H9 (cell line): ENCODE measurements around the gene IFIT1. TPM values are rescaled to one million over a fixed set of nuclear protein-coding genes. Genes with fewer than 3 reads are reported as not detected.

Experiments used
- DNase-seq: peaks from one replicate; pipeline ENCODE4 v3.0.0-alpha.2; 2017
- H2AFZ ChIP-seq: one replicate; pipeline ENCODE4 v1.6.1; 2013; ENCODE audit warnings: mild to moderate bottlenecking, low read length, control low read depth, moderate library complexity
- H2AK5ac ChIP-seq: 2 replicates; pipeline ENCODE4 v1.6.1; 2013; ENCODE audit warnings: low read length, control low read depth, mixed read lengths; ENCODE audit not compliant: insufficient read length
- H2BK120ac ChIP-seq: one replicate; pipeline ENCODE4 v1.6.1; 2013; ENCODE audit warnings: low read depth, mild to moderate bottlenecking, low read length, control low read depth, inconsistent platforms; ENCODE audit not compliant: poor library complexity, severe bottlenecking
- H2BK12ac ChIP-seq: 2 replicates; pipeline ENCODE4 v1.6.1; 2013; ENCODE audit warnings: low read length, control low read depth, mixed read lengths, low read depth; ENCODE audit not compliant: insufficient read length
- H2BK15ac ChIP-seq: 2 replicates; pipeline ENCODE4 v1.6.1; 2013; ENCODE audit warnings: low read depth, low read length, control low read depth
- H2BK20ac ChIP-seq: one replicate; pipeline ENCODE4 v1.6.1; 2013; ENCODE audit warnings: low read depth, mild to moderate bottlenecking, low read length, control low read depth, inconsistent platforms; ENCODE audit not compliant: poor library complexity, severe bottlenecking
- H2BK5ac ChIP-seq: 2 replicates; pipeline ENCODE4 v1.6.1; 2013; ENCODE audit warnings: low read length, control low read depth, mixed read lengths; ENCODE audit not compliant: insufficient read length
- H3K14ac ChIP-seq: 2 replicates; pipeline ENCODE4 v1.6.1; 2013; ENCODE audit warnings: low read length, control low read depth; ENCODE audit not compliant: insufficient read depth
- H3K18ac ChIP-seq: 2 replicates; pipeline ENCODE4 v1.6.1; 2013; ENCODE audit warnings: low read depth, mild to moderate bottlenecking, mixed read lengths, low read length, control low read depth; ENCODE audit not compliant: insufficient read length
- H3K23ac ChIP-seq: 2 replicates; pipeline ENCODE4 v1.6.1; 2013; ENCODE audit warnings: low read length, control low read depth, mixed read lengths, low read depth; ENCODE audit not compliant: insufficient read length
- H3K23me2 ChIP-seq: 2 replicates; pipeline ENCODE4 v1.6.1; 2013; ENCODE audit warnings: low read depth, mild to moderate bottlenecking, mixed read lengths, low read length, control low read depth; ENCODE audit not compliant: insufficient read length, poor library complexity, severe bottlenecking
- H3K27ac ChIP-seq: 2 replicates; pipeline ENCODE4 v1.5.1; 2013; ENCODE audit warnings: low read length, control low read depth, mixed read lengths, low read depth; ENCODE audit not compliant: insufficient read length
- H3K27me3 ChIP-seq: 2 replicates; pipeline ENCODE4 v1.6.1; 2013; ENCODE audit warnings: low read length, control low read depth, inconsistent platforms; ENCODE audit not compliant: insufficient read depth
- H3K4ac ChIP-seq: 2 replicates; pipeline ENCODE4 v1.6.1; 2013; ENCODE audit warnings: low read depth, mild to moderate bottlenecking, control low read depth, inconsistent platforms, low read length, moderate library complexity
- H3K4me1 ChIP-seq: 2 replicates; pipeline ENCODE4 v1.6.1; 2013; ENCODE audit warnings: low read length, control low read depth, inconsistent platforms; ENCODE audit not compliant: insufficient read depth
- H3K4me2 ChIP-seq: 2 replicates; pipeline ENCODE4 v1.6.1; 2013; ENCODE audit warnings: low read length, control low read depth, mixed read lengths; ENCODE audit not compliant: insufficient read length, insufficient read depth
- H3K56ac ChIP-seq: 2 replicates; pipeline ENCODE4 v1.6.1; 2013; ENCODE audit warnings: low read depth, mild to moderate bottlenecking, mixed read lengths, low read length, control low read depth; ENCODE audit not compliant: insufficient read length
- H3K79me1 ChIP-seq: 2 replicates; pipeline ENCODE4 v1.6.1; 2013; ENCODE audit warnings: low read depth, mild to moderate bottlenecking, moderate library complexity, low read length, control low read depth, inconsistent platforms; ENCODE audit not compliant: insufficient read depth, poor library complexity, severe bottlenecking
- H3K79me2 ChIP-seq: 2 replicates; pipeline ENCODE4 v1.6.1; 2013; ENCODE audit warnings: low read length, control low read depth, inconsistent platforms; ENCODE audit not compliant: insufficient read depth
- H3K9ac ChIP-seq: 2 replicates; pipeline ENCODE4 v1.6.1; 2013; ENCODE audit warnings: low read length, control low read depth, mixed read lengths; ENCODE audit not compliant: insufficient read length; ENCODE audit errors: extremely low read depth
- H3K9me3 ChIP-seq: one replicate; pipeline ENCODE4 v1.6.1; 2013; ENCODE audit warnings: low read depth, low read length, inconsistent platforms; ENCODE audit not compliant: control insufficient read depth
- H3T11ph ChIP-seq: one replicate; pipeline ENCODE4 v1.6.1; 2013; ENCODE audit warnings: mild to moderate bottlenecking, low read length, control low read depth, inconsistent platforms
- H4K20me1 ChIP-seq: one replicate; pipeline ENCODE4 v1.6.1; 2013; ENCODE audit not compliant: control insufficient read depth, insufficient read length, insufficient read depth
- H4K5ac ChIP-seq: 2 replicates; pipeline ENCODE4 v1.6.1; 2013; ENCODE audit warnings: low read depth, mild to moderate bottlenecking, mixed read lengths, low read length, control low read depth; ENCODE audit not compliant: insufficient read length
- H4K8ac ChIP-seq: replicated peaks from 2 replicates; pipeline ENCODE4 v1.6.1; 2013; ENCODE audit warnings: low read length, control low read depth, mixed read lengths, low read depth; ENCODE audit not compliant: insufficient read length
- H4K91ac ChIP-seq: 2 replicates; pipeline ENCODE4 v1.6.1; 2013; ENCODE audit warnings: low read depth, mild to moderate bottlenecking, moderate library complexity, mixed read lengths, low read length, control low read depth; ENCODE audit not compliant: insufficient read length
- H3K27ac Mint-ChIP-seq, 3 experiments: 2 replicates in 2 of 3; 3 replicates in 1 of 3; pipeline ENCODE4 v1.8.0; 2020 to 2021; ENCODE audit warnings: mixed read lengths in 3 of 3, mild to moderate bottlenecking in 1 of 3, moderate library complexity in 1 of 3
- H3K27me3 Mint-ChIP-seq: 2 replicates; pipeline ENCODE4 v1.8.0; 2021; ENCODE audit warnings: low read depth, mild to moderate bottlenecking, moderate library complexity, mixed read lengths
- H3K36me3 Mint-ChIP-seq, 3 experiments: 2 replicates in 2 of 3; 3 replicates in 1 of 3; pipeline ENCODE4 v1.8.0; 2020 to 2021; ENCODE audit warnings: low read depth in 3 of 3, mixed read lengths in 3 of 3; ENCODE audit not compliant: insufficient read depth in 1 of 3
- H3K4me1 Mint-ChIP-seq, 2 experiments: 2 replicates each; pipeline ENCODE4 v1.8.0; 2020; ENCODE audit warnings: mixed read lengths in 2 of 2
- H3K4me3 Mint-ChIP-seq, 2 experiments: 2 replicates in 1 of 2; 3 replicates in 1 of 2; pipeline ENCODE4 v1.8.0; 2020 to 2021; ENCODE audit warnings: mild to moderate bottlenecking in 2 of 2, mixed read lengths in 2 of 2, moderate library complexity in 1 of 2
- H3K9me3 Mint-ChIP-seq, 2 experiments: 2 replicates in 1 of 2; 3 replicates in 1 of 2; pipeline ENCODE4 v1.8.0; 2020; ENCODE audit warnings: mild to moderate bottlenecking in 2 of 2, mixed read lengths in 2 of 2, moderate library complexity in 1 of 2
- WGBS: extraction: QIAGEN DNeasy Blood & Tissue Kit; methylation state at CpG from one replicate; pipeline ENCODE4 v1.1.7; 2013; ENCODE audit warnings: missing lambda C conversion rate, low lambda C conversion rate, mixed read lengths; ENCODE audit not compliant: insufficient read length; ENCODE audit errors: extremely low coverage; 5-methylcytosine and 5-hydroxymethylcytosine counted together
- total RNA-seq: library from RNA; stranded (reverse); gene quantifications from 2 replicates; pipeline ENCODE4 v1.2.1, GENCODE V29; 2021
- TF ChIP-seq, protein P1 (sequence below): fragments of 200-600 bp; sonication (generic); conservative IDR thresholded peaks from 3 replicates; pipeline ENCODE4 v1.8.0; 2021; ENCODE audit warnings: antibody characterized with exemption, mild to moderate bottlenecking

Gene IFIT1
- total RNA-seq, 1 experiment from 2014 or later, result 1.2 TPM

DNA sequence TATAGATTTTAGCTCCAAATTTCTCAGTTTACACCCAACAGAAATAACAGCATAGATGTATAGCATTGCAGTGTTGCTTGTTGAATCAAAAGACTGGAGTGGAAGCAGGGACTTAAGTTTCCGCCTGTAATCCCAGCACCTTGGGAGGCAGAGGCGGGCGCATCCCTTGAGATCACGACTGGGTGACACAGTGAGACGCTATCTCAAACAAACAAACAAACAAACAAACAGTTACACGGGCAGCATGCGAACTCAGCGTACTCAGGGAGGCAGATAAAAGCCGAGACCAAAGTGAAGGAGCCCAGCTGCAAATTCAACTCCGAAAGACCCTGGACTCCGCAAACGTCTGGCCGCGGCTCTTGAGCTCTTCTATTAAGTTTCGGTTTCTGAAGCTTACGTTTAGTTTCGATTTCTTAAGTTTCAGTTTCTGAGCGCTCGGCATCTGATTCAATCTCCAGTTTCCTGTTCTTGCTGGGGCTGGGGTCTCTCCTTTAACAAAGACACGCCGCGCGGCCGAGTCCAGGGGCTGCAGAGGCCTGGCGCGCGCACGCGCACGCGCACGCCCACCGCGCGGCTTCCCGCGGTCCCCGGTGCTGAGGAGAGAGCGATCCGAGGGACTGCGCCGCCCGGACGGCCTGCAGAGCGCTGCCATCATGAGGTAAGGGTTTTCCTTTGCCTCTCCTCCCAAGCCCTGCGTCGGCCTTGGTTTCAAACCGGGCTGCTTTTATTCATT lies 21.9 kb downstream of the IFIT1 start, which contains the start of gene IFIT5:
TSS of gene IFIT5 (plus strand) at position 423 of the 733 bp plus-strand sequence. CDS start at position 654, 231 bp downstream.
- Histone ChIP-seq H3K79me1 (no peaks in the 10 kb centered on the region), H3K27me3 (peaks cover 2% of the 10 kb centered on the region; the same call in 1 of the 2 replicates), H3K4me1 (no peaks in the 10 kb centered on the region; the same call in 1 of the 2 replicates), H3K56ac (no peak within 1 kb of the TSS), H3K23me2 (peaks cover 9% of the 10 kb centered on the region), H3K4ac (no peak within 1 kb of the TSS), H3K27ac (no peak within 1 kb of the TSS), H2BK15ac (no peak within 1 kb of the TSS), H2AK5ac (no peak within 1 kb of the TSS), H4K91ac (no peak within 1 kb of the TSS), H2BK120ac (no peak within 1 kb of the TSS), H2BK20ac (no peak within 1 kb of the TSS), H2BK12ac (no peak within 1 kb of the TSS), H2AFZ (peak within 1 kb of the TSS; percentile 45), H3K18ac (peak within 1 kb of the TSS; percentile 61), H4K5ac (no peak within 1 kb of the TSS), H4K8ac (no peak within 1 kb of the TSS), H3K9me3 (no peaks in the 10 kb centered on the region), H3K4me2 (peak within 1 kb of the TSS; percentile 81), H3T11ph (no peak within 1 kb of the TSS), H3K79me2 (no peaks in the 10 kb centered on the region), H3K14ac (peak within 1 kb of the TSS; percentile 72), H3K23ac (no peak within 1 kb of the TSS), H2BK5ac (no peak within 1 kb of the TSS), H3K9ac (peak within 1 kb of the TSS; percentile 64), H4K20me1 (no peaks in the 10 kb centered on the region)
- H3K9me3 Mint-ChIP-seq, result peaks cover 2 to 9% of the 10 kb centered on the region in 2 experiments; a peak in 3 of 5 replicates
- peaks cover 3 to 11% (median 9%) of the 10 kb centered on the region in 3 experiments; a peak in 6 of 7 replicates for H3K36me3 Mint-ChIP-seq
- DNase-seq, result peak; percentile 73
- H3K4me1 Mint-ChIP-seq, result peaks cover 16 to 20% of the 10 kb centered on the region in 2 experiments
- WGBS, result no CpG with 5 or more reads among the region's 48 CpGs
- H3K27ac Mint-ChIP-seq, result peak within 1 kb of the TSS in 2 of 3 experiments; percentile 16 to 84; a peak in 3 of 7 replicates
- H3K27me3 Mint-ChIP-seq, result peaks cover 27% of the 10 kb centered on the region
- TF ChIP-seq, protein P1, sequence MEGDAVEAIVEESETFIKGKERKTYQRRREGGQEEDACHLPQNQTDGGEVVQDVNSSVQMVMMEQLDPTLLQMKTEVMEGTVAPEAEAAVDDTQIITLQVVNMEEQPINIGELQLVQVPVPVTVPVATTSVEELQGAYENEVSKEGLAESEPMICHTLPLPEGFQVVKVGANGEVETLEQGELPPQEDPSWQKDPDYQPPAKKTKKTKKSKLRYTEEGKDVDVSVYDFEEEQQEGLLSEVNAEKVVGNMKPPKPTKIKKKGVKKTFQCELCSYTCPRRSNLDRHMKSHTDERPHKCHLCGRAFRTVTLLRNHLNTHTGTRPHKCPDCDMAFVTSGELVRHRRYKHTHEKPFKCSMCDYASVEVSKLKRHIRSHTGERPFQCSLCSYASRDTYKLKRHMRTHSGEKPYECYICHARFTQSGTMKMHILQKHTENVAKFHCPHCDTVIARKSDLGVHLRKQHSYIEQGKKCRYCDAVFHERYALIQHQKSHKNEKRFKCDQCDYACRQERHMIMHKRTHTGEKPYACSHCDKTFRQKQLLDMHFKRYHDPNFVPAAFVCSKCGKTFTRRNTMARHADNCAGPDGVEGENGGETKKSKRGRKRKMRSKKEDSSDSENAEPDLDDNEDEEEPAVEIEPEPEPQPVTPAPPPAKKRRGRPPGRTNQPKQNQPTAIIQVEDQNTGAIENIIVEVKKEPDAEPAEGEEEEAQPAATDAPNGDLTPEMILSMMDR, result no peak
- peak within 1 kb of the TSS; percentile 89 to 93 for H3K4me3 Mint-ChIP-seq
